H1 (cell line): ENCODE data around the gene C3orf62. TPM values are rescaled to one million over a fixed set of nuclear protein-coding genes. Genes with fewer than 3 reads are reported as not detected.
"Not testable (repeated sequence)": the region's sequence is repeated elsewhere in the genome, so short reads cannot be mapped to it uniquely, and the experiment has no call there.

Experiments used
- CTCF ChIA-PET: fragments of 300-600 bp; sonication (Branson Sonifier 250); formaldehyde crosslinking; loops from one replicate; lab custom pipeline; 2021; ENCODE audit not compliant: partially characterized antibody; lab: Charles Lee
- POLR2A ChIA-PET: fragments of 300-600 bp; sonication (Branson Sonifier 250); formaldehyde crosslinking; loops from one replicate; lab custom pipeline; 2021; ENCODE audit warnings: inconsistent platforms; ENCODE audit not compliant: partially characterized antibody; lab: Charles Lee
- DNase-seq, 2 experiments: peaks; one replicate each; pipeline versions ENCODE4 v3.0.0 to v3.0.0-alpha.2; 2010 to 2022; ENCODE audit warnings: low spot score in 2 of 2, low read depth in 1 of 2, mixed read lengths in 1 of 2
- FAIRE-seq: peaks from 2 replicates; lab custom pipeline; 2011; peaks lifted over from hg19 to GRCh38; lab: Jason Lieb, UNC
- H2AFZ ChIP-seq: 2 replicates; pipeline ENCODE4 v1.8.1; 2012; ENCODE audit warnings: low read length, inconsistent platforms
- H2AK5ac ChIP-seq: 2 replicates; pipeline ENCODE4 v1.6.1; 2013; ENCODE audit warnings: low read depth, low read length
- H2BK120ac ChIP-seq: replicated peaks from 2 replicates; pipeline ENCODE3; 2013; ENCODE audit warnings: low read depth, low read length, inconsistent platforms
- H2BK12ac ChIP-seq: 2 replicates; pipeline ENCODE4 v1.6.1; 2013; ENCODE audit warnings: low read depth, low read length
- H2BK15ac ChIP-seq: 2 replicates; pipeline ENCODE4 v1.6.1; 2013; ENCODE audit warnings: low read length
- H2BK20ac ChIP-seq: 2 replicates; pipeline ENCODE4 v1.6.1; 2013; ENCODE audit warnings: low read length
- H2BK5ac ChIP-seq: 2 replicates; pipeline ENCODE4 v1.6.1; 2013; ENCODE audit warnings: low read depth, low read length
- H3K14ac ChIP-seq: 2 replicates; pipeline ENCODE4 v1.6.1; 2013; ENCODE audit warnings: inconsistent platforms; ENCODE audit not compliant: insufficient read length
- H3K18ac ChIP-seq: 2 replicates; pipeline ENCODE4 v1.6.1; 2013; ENCODE audit warnings: low read length; ENCODE audit errors: extremely low read depth
- H3K23ac ChIP-seq: 2 replicates; pipeline ENCODE4 v1.6.1; 2013; ENCODE audit warnings: inconsistent platforms; ENCODE audit not compliant: insufficient read length
- H3K23me2 ChIP-seq: 2 replicates; pipeline ENCODE4 v1.6.1; 2013; ENCODE audit warnings: low read depth, low read length
- H3K27ac ChIP-seq: 2 replicates; pipeline ENCODE4 v1.6.1; 2011; ENCODE audit warnings: low read depth, low read length, inconsistent platforms
- H3K27me3 ChIP-seq, 4 experiments: replicated peaks in 1 of 4; 1 replicate in 1 of 4; 2 replicates in 3 of 4; pipeline versions ENCODE4 v1.6.1 to v1.8.1; 2011 to 2013; ENCODE audit warnings: low read length in 3 of 4, mild to moderate bottlenecking in 3 of 4, inconsistent platforms in 2 of 4, mixed read lengths in 2 of 4, moderate library complexity in 1 of 4; ENCODE audit not compliant: control insufficient read depth in 3 of 4, insufficient read depth in 3 of 4; ENCODE audit errors: extremely low read depth in 1 of 4
- H3K36me3 ChIP-seq, 4 experiments: 2 replicates each; pipeline versions ENCODE4 v1.6.1 to v1.8.1; 2011 to 2013; ENCODE audit warnings: mild to moderate bottlenecking in 4 of 4, low read length in 3 of 4, moderate library complexity in 2 of 4, control low read depth in 1 of 4, inconsistent platforms in 1 of 4; ENCODE audit not compliant: insufficient read depth in 4 of 4, control insufficient read depth in 2 of 4
- H3K4ac ChIP-seq: replicated peaks from 2 replicates; pipeline ENCODE3; 2013; ENCODE audit warnings: low read length, low read depth, mixed read lengths, inconsistent platforms; ENCODE audit not compliant: insufficient read length
- H3K4me1 ChIP-seq, 4 experiments: replicated peaks in 1 of 4; 1 replicate in 1 of 4; 2 replicates in 3 of 4; pipeline versions ENCODE4 v1.6.1 to v1.8.1; 2011 to 2013; ENCODE audit warnings: low read length in 3 of 4, inconsistent platforms in 2 of 4, mixed read lengths in 1 of 4; ENCODE audit not compliant: insufficient read depth in 4 of 4, control insufficient read depth in 3 of 4
- H3K4me2 ChIP-seq, 2 experiments: 2 replicates each; pipeline versions ENCODE4 v1.6.1 to v1.8.1; 2011 to 2013; ENCODE audit warnings: low read depth in 2 of 2, low read length in 2 of 2, control low read depth in 1 of 2, inconsistent platforms in 1 of 2, mild to moderate bottlenecking in 1 of 2; ENCODE audit not compliant: insufficient read depth in 1 of 2
- H3K4me3 ChIP-seq, 4 experiments: fragments of 200-600, 300-600 bp in 1 of 4; sonication (generic), shearing (Covaris generic), sonication (Bioruptor Twin) in 1 of 4; 2 replicates each; pipeline versions ENCODE4 v1.5.1 to v1.8.1; 2011 to 2016; ENCODE audit warnings: low read length in 4 of 4, low read depth in 3 of 4, control low read depth in 2 of 4, inconsistent platforms in 2 of 4, mild to moderate bottlenecking in 2 of 4, mixed read lengths in 1 of 4, moderate library complexity in 1 of 4; ENCODE audit not compliant: insufficient read depth in 2 of 4; ENCODE audit errors: extremely low read depth in 1 of 4
- H3K56ac ChIP-seq: replicated peaks from 2 replicates; pipeline ENCODE3; 2013; ENCODE audit warnings: low read depth, mild to moderate bottlenecking, mixed read lengths, low read length, inconsistent platforms; ENCODE audit not compliant: insufficient read length
- H3K79me1 ChIP-seq: 2 replicates; pipeline ENCODE4 v1.6.1; 2013; ENCODE audit warnings: low read depth, low read length, control low read depth
- H3K79me2 ChIP-seq, 2 experiments: 2 replicates each; pipeline versions ENCODE4 v1.6.1 to v1.8.1; 2012 to 2013; ENCODE audit warnings: low read length in 2 of 2, mild to moderate bottlenecking in 2 of 2, inconsistent platforms in 1 of 2; ENCODE audit not compliant: insufficient read depth in 2 of 2, control insufficient read depth in 1 of 2
- H3K9ac ChIP-seq, 4 experiments: replicated peaks in 1 of 4; 1 replicate in 1 of 4; 2 replicates in 3 of 4; pipeline versions ENCODE4 v1.6.1 to v1.8.1; 2011 to 2013; ENCODE audit warnings: low read depth in 3 of 4, low read length in 3 of 4, control low read depth in 2 of 4, mild to moderate bottlenecking in 2 of 4, moderate library complexity in 2 of 4, inconsistent platforms in 1 of 4; ENCODE audit errors: extremely low read depth in 1 of 4
- H3K9me3 ChIP-seq, 2 experiments: 2 replicates each; pipeline versions ENCODE4 v1.6.1 to v1.8.1; 2012 to 2013; ENCODE audit warnings: mild to moderate bottlenecking in 2 of 2, moderate library complexity in 2 of 2, control low read depth in 1 of 2, inconsistent platforms in 1 of 2, low read depth in 1 of 2, low read length in 1 of 2, mixed read lengths in 1 of 2; ENCODE audit not compliant: insufficient read depth in 2 of 2
- H4K20me1 ChIP-seq, 2 experiments: replicated peaks in 1 of 2; 2 replicates each; pipeline versions ENCODE3 to v1.8.1; 2011 to 2013; ENCODE audit warnings: inconsistent platforms in 2 of 2, low read length in 2 of 2, mild to moderate bottlenecking in 1 of 2; ENCODE audit not compliant: insufficient read depth in 2 of 2, control insufficient read depth in 1 of 2
- H4K5ac ChIP-seq: 2 replicates; pipeline ENCODE4 v1.6.1; 2013; ENCODE audit warnings: low read length, low read depth, mixed read lengths, inconsistent platforms; ENCODE audit not compliant: insufficient read length
- H4K8ac ChIP-seq: 2 replicates; pipeline ENCODE4 v1.8.0; 2013; ENCODE audit warnings: mild to moderate bottlenecking, moderate library complexity, low read length, inconsistent platforms; ENCODE audit not compliant: insufficient read depth; ENCODE audit errors: extremely low read depth
- H4K91ac ChIP-seq: replicated peaks from 2 replicates; pipeline ENCODE3; 2013; ENCODE audit warnings: low read length, mixed read lengths, inconsistent platforms; ENCODE audit not compliant: insufficient read length
- HDAC2 ChIP-seq, 2 experiments: fragments of 300-600 bp in 1 of 2; sonication (generic) in 1 of 2; IDR thresholded peaks; 2 replicates each; pipeline ENCODE4 v1.6.1; 2011 to 2012; ENCODE audit warnings: low read depth in 2 of 2, low read length in 2 of 2, mild to moderate bottlenecking in 2 of 2, moderate library complexity in 2 of 2, borderline replicate concordance in 1 of 2, inconsistent platforms in 1 of 2
- TAF1 ChIP-seq: IDR thresholded peaks from 2 replicates; pipeline ENCODE4 v1.6.1; 2011; ENCODE audit warnings: mild to moderate bottlenecking, low read depth, low read length
- WGBS, 2 experiments: shearing (Covaris generic) in 1 of 2; methylation state at CpG; one replicate each; pipeline versions ENCODE4 v1.1.6 to v1.1.7; 2013 to 2015; ENCODE audit warnings: low lambda C conversion rate in 2 of 2, mixed read lengths in 2 of 2, inconsistent platforms in 1 of 2, low coverage in 1 of 2, missing lambda C conversion rate in 1 of 2; ENCODE audit not compliant: insufficient replicate concordance in 2 of 2, insufficient coverage in 1 of 2, insufficient read length in 1 of 2; ENCODE audit errors: extremely low coverage in 1 of 2, missing lambda C conversion rate in 1 of 2; 5-methylcytosine and 5-hydroxymethylcytosine counted together
- polyA plus RNA-seq, 7 experiments: library from polyadenylated mRNA; depleted of rRNA in 3 of 7; stranded (reverse) in 5 of 7; unstranded in 2 of 7; fragments of >200 nt in 5 of 7; fragments of 200-250 nt in 2 of 7; gene quantifications; 1 replicate in 5 of 7; 2 replicates in 1 of 7; 4 replicates in 1 of 7; pipeline versions ENCODE4 v1.2.1 to v1.2.3, GENCODE V29; 2011 to 2013; ENCODE audit warnings: missing spikeins in 2 of 7, mixed read lengths in 2 of 7
- total RNA-seq: library from RNA; stranded (reverse); fragmentation: NEBNext Ultra II Directional; extraction: Animal tissue kit (Norgen Biotek cat#: 25700); gene quantifications from 2 replicates; pipeline ENCODE4 v1.2.1, GENCODE V29; 2021

C3orf62 gene
- total and polyA plus RNA-seq, 2 of the 8 experiments (the other 6 are each of a cell fraction or from before 2014, with no cell fraction given): 1.1 to 3.0 TPM

DNA sequence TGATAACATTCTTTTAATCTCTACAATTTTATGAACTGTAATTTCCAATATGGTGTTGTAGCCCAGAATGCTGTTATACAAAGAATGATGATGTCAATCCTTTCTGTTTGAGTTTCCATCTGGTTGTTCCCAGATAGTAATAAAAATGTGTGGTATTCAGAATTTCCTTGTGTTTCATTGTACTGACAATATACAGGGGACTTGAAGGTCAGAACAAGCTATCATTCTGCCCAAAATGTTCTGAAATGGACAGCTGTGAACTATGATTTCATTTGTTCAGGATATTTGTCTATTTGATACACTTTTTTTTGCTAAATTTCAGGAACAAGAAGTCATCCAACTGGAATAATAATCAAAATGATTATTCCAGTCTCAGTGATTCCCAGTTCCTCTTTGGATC lies 40.8 kb downstream of the C3orf62 start (continued):
- TF ChIP-seq TAF1 (no peak), HDAC2 (IDR thresholded peaks at IDR 0.05; ENCODE audit: borderline replicate concordance in 1 of 2, low read depth in 2 of 2, low read length in 2 of 2) (no peak)

DNA sequence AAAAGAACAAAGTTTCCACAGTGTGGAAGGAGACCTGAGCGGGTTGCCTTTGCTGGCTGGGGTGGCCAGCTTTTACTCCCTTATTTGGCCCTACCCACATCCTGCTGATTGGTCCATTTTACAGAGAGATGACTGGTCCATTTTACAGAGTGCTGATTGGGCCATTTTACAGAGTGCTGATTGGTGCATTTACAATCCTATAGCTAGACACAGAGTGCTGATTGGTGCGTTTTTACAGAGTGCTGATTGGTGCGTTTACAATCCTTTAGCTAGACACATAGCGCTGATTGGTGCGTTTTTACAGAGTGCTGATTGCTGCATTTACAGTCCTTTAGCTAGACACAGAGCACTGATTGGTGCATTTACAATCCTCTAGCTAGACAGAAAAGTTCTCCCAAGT lies 48.2 kb downstream of the C3orf62 start:
- H3K4ac ChIP-seq, H3K27ac ChIP-seq, H2BK120ac ChIP-seq, H2BK5ac ChIP-seq, H3K9ac ChIP-seq, H4K8ac ChIP-seq, H4K20me1 ChIP-seq, DNase-seq, H3K14ac ChIP-seq, H4K91ac ChIP-seq, H3K36me3 ChIP-seq, H3K79me1 ChIP-seq, H2BK15ac ChIP-seq, H3K56ac ChIP-seq, H3K4me3 ChIP-seq, H2BK20ac ChIP-seq, H3K18ac ChIP-seq, H3K4me2 ChIP-seq, CTCF ChIA-PET, H3K23ac ChIP-seq, H2BK12ac ChIP-seq, FAIRE-seq, H2AK5ac ChIP-seq, H3K79me2 ChIP-seq, H2AFZ ChIP-seq, H3K4me1 ChIP-seq, H4K5ac ChIP-seq, H3K27me3 ChIP-seq, H3K23me2 ChIP-seq: not testable (repeated sequence)
- POLR2A ChIA-PET: interaction anchor here (1.0 kb wide), 1 partner anchor 184 kb away, joined by 5 read pairs; no protein-coding TSS in a partner anchor
- H3K9me3 ChIP-seq: peaks cover 32 to 35% of the 10 kb centered on the region in 2 experiments
- WGBS, 2 experiments: 85% methylated on average over 5 of the region's 5 CpGs; no CpG with 5 or more reads in 1 of the 2 experiments
